Measurements from ENCODE around the gene DNAJC5. TPM values are rescaled to one million over a fixed set of nuclear protein-coding genes. Genes with fewer than 3 reads are reported as not detected.

The DNAJC5 gene
- total and polyA plus RNA-seq, 8 donors = 20.1 to 31.5 (median 27.8) TPM

GRCh38 chr20:63886054-63886419 is 8.9 kb upstream of the DNAJC5 start:
- TF ChIP-seq CTCF (IDR thresholded peaks at IDR 0.05) = no peak
- Histone ChIP-seq H3K27me3 (no peaks in the 10 kb centered on the region), H3K4me3 (no peak overlapping the region), H3K4me1 (no peaks in the 10 kb centered on the region), H3K36me3 (peaks cover 0 to 42% (median 7%) of the 10 kb centered on the region in 3 donors), H3K27ac (no peak overlapping the region), H3K9me3 (no peaks in the 10 kb centered on the region)
- WGBS, 2 donors = 95 to 96% methylated on average over 11 to 14 of the region's 14 CpGs
- intact Hi-C loops (cut with DNase I) = no loop called here
- no peak for FAIRE-seq
- ATAC-seq = no peak
- no peak for DNase-seq

- DNase-seq (no peak), FAIRE-seq (no peak), ATAC-seq (no peak)
- WGBS, 2 donors = 92 to 96% methylated on average over 11 of the region's 11 CpGs
- Histone ChIP-seq H3K4me3 (no peak overlapping the region), H3K27me3 (no peaks in the 10 kb centered on the region), H3K9me3 (no peaks in the 10 kb centered on the region), H3K4me1 (no peaks in the 10 kb centered on the region), H3K36me3 (peaks cover 0 to 46% (median 7%) of the 10 kb centered on the region in 3 donors), H3K27ac (no peak overlapping the region)
- intact Hi-C loops (cut with DNase I) = no loop called here
- no peak for TF ChIP-seq CTCF (IDR thresholded peaks at IDR 0.05)
Observed at GRCh38 chr20:63886921-63887320, 8.0 kb upstream of the DNAJC5 start.

GRCh38 chr20:63889241-63890200 is 5.4 kb upstream of the DNAJC5 start:
- intact Hi-C loops (cut with DNase I) = no loop called here
- Histone ChIP-seq H3K4me3 (no peak overlapping the region), H3K9me3 (no peaks in the 10 kb centered on the region), H3K27ac (no peak overlapping the region), H3K4me1 (no peaks in the 10 kb centered on the region), H3K27me3 (no peaks in the 10 kb centered on the region), H3K36me3 (peaks cover 0 to 27% (median 0%) of the 10 kb centered on the region in 3 donors)
- WGBS, 2 donors = 90 to 93% methylated on average over 25 of the region's 25 CpGs
- DNase-seq (no peak), FAIRE-seq (no peak), ATAC-seq (no peak)
- no peak for TF ChIP-seq CTCF (IDR thresholded peaks at IDR 0.05)

- no peaks in the 10 kb centered on the region for H3K27me3 ChIP-seq
- H3K4me3 ChIP-seq = no peak overlapping the region
- no peak overlapping the region for H3K27ac ChIP-seq
- no peaks in the 10 kb centered on the region for H3K4me1 ChIP-seq
- intact Hi-C loops (cut with DNase I) = no loop called here
- FAIRE-seq (no peak), ATAC-seq (no peak), DNase-seq (no peak)
- no peak for TF ChIP-seq CTCF (IDR thresholded peaks at IDR 0.05)
- no peaks in the 10 kb centered on the region for H3K9me3 ChIP-seq
- peaks cover 0 to 25% (median 0%) of the 10 kb centered on the region in 3 donors for H3K36me3 ChIP-seq
- 84 to 86% methylated on average over 7 of the region's 7 CpGs for WGBS, 2 donors
Observed at GRCh38 chr20:63890201-63890576, 4.7 kb upstream of the DNAJC5 start.

- Histone ChIP-seq H3K9me3 (no peaks in the 10 kb centered on the region), H3K36me3 (peaks cover 0 to 25% (median 0%) of the 10 kb centered on the region in 3 donors), H3K27me3 (no peaks in the 10 kb centered on the region), H3K27ac (no peak overlapping the region), H3K4me1 (no peaks in the 10 kb centered on the region), H3K4me3 (no peak overlapping the region)
- FAIRE-seq = no peak
- 87 to 89% methylated on average over 7 of the region's 7 CpGs for WGBS, 2 donors
- no peak for ATAC-seq
- TF ChIP-seq CTCF (IDR thresholded peaks at IDR 0.05) = no peak
- intact Hi-C loops (cut with DNase I) = no loop called here
- DNase-seq = no peak
Observed at GRCh38 chr20:63890616-63891015, 4.3 kb upstream of the DNAJC5 start.
